Hair follicular keratinocyte (primary cell): ENCODE data around the gene CD79B. TPM values are rescaled to one million over a fixed set of nuclear protein-coding genes. Genes with fewer than 3 reads are reported as not detected.

Source experiments
- total RNA-seq: library from RNA; depleted of rRNA; stranded (reverse); fragments of >200 nt; gene quantifications from 2 replicates; pipeline ENCODE4 v1.2.3, GENCODE V29; 2015

CD79B gene
- 1.3 TPM in 1 of 2 replicates, not detected in the other for total RNA-seq

GRCh38 chr17:63931981-63932561, at the start of gene CD79B:
TSS of gene CD79B (minus strand) at chr17:63932331. CDS start at chr17:63932261, 70 bp downstream.

GRCh38 chr17:63972796-63973195, 40.7 kb upstream of the CD79B start, which contains the start of gene SCN4A:
TSS of gene SCN4A (minus strand) at chr17:63972918. CDS start at chr17:63972841, 77 bp downstream.

DNA sequence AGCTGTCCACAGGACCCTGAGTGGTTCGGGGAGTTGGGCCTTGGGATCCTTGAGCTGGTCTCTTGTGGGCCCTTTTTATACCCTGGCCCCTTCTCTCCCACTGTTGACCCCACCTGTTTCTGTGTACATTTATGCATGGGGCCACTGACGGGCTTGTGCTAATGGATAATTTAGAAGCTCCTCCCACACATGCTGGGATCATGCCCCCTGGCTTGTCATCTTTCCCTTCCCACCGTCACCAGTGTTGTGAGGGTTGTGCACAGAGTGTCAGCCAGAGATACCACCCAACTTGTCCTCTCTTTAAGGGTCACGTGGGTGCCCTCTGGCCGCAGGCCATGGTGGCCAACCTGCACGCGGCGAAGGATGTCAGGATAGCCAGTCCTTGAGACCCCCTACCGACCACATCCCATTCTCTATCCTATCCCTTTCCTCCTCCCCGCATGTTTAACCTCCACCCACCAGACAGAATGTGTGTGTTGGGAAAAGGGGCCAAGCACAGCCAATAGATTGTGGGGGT, 13.3 kb downstream of the CD79B start, which contains the start of gene GH1:
Gene GH1 (minus strand): TSS at position 51 of the 517 bp plus-strand sequence. CDS start 63 bp downstream, outside the sequence.

GRCh38 chr17:63911041-63911635, 21.0 kb downstream of the CD79B start, which contains the start of gene CSHL1:
TSS of gene CSHL1 (minus strand) at chr17:63911258. CDS start at chr17:63911196, 62 bp downstream.

DNA sequence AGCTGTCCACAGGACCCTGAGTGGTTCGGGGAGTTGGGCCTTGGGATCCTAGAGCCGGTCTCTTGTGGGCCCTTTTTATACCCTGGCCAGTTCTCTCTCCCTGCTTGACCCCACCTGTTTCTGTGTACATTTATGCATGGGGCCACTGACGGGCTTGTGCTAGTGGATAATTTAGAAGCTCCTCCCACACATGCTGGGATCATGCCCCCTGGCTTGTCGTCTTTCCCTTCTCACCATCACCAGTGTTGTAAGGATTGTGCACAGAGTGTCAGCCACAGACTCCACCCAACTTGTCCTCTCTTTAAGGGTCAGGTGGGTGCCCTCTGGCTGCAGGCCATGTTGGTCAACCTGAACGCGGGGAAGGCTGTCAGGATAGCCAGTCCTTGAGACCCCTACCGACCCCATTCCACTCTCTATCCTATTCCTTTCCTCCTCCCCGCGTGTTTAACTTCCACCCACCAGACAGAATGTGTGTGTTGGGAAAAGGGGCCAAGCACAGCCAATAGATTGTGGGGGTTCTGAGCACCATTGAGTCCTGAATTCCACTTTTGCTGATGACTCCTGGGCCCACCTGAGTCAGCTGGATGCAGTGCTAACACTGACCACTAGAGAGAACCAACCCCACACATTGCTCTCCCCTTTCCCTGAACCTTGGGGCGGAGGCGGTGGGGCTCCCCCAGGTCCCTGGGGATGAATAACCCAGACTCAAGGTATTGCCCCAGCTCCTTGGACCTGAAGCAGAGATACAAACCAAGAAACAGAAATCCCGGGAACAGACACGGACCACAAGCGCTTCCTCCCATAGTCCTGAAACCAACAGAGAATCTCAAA, 35.4 kb downstream of the CD79B start, which contains the start of gene CSH1:
Gene CSH1 (minus strand): TSS at position 51 of the 831 bp plus-strand sequence. CDS start 63 bp downstream, outside the sequence.

DNA sequence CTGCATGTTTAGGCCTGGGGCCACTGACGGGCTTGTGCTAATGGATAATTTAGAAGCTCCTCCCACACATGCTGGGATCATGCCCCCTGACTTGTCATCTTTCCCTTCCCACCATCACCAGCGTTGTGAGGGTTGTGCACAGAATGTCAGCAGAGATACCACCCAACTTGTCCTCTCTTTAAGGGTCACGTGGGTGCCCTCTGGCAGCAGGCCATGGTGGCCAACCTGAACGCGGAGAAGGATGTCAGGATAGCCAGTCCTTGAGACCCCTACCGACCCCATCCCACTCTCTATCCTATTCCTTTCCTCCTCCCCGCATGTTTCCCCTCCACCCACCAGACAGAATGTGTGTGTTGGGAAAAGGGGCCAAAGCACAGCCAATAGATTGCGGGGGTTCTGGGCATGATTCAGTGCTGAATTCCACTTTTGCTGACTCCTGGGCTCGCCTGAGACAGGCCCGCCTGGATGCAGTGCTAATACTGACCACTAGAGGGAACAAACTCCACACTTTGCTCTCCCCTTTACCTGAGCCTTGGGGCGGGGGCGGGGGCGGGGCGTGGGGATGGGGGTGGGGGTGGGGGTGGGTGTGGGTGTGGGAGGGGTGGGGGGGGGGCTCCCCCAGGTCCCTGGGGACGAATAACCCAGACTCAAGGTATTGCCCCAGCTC, 50.1 kb downstream of the CD79B start, which contains the start of gene GH2:
Gene GH2 (minus strand): TSS at position 10 of the 667 bp plus-strand sequence. CDS start 143 bp downstream, outside the sequence.

Other genes with a start within 250 kb of the CD79B start
- 9.2 and 30.8 TPM in 2 replicates for gene LIMD2, start 232.2 kb downstream of the CD79B start, total RNA-seq
- gene STRADA, start 190.5 kb downstream of the CD79B start, total RNA-seq, result 12.2 and 13.2 TPM in 2 replicates
- 24.7 and 29.5 TPM in 2 replicates for gene CCDC47, start 158.7 kb downstream of the CD79B start, total RNA-seq
- gene DDX42, start 158.2 kb downstream of the CD79B start, total RNA-seq, result 25.2 and 28.5 TPM in 2 replicates
- gene PSMC5, start 104.9 kb downstream of the CD79B start, total RNA-seq, result 52.4 and 91.7 TPM in 2 replicates
- 45.0 and 48.1 TPM in 2 replicates for gene FTSJ3, start 104.7 kb downstream of the CD79B start, total RNA-seq
- gene SMARCD2, start 89.6 kb downstream of the CD79B start, total RNA-seq, result 102 and 138 TPM in 2 replicates
- not detected in 2 replicates for gene CSH2, start 58.7 kb downstream of the CD79B start, total RNA-seq
- not detected in 2 replicates for gene GH2, start 50.4 kb downstream of the CD79B start, total RNA-seq
- 0.08 TPM in 1 of 2 replicates, not detected in the other for gene CSH1, start 35.8 kb downstream of the CD79B start, total RNA-seq
- gene CSHL1, start 21.1 kb downstream of the CD79B start, total RNA-seq, result not detected in 2 replicates
- gene GH1, start 13.5 kb downstream of the CD79B start, total RNA-seq, result not detected in 2 replicates
- gene SCN4A, start 40.6 kb upstream of the CD79B start, total RNA-seq, result not detected in 2 replicates
- gene PRR29, start 66.0 kb upstream of the CD79B start, total RNA-seq, result 0.19 TPM in 1 of 2 replicates, not detected in the other
- 0.15 and 0.16 TPM in 2 replicates for gene ICAM2, start 88.3 kb upstream of the CD79B start, total RNA-seq
- 16.8 TPM in 2 replicates for gene ERN1, start 197.8 kb upstream of the CD79B start, total RNA-seq